CD4-positive, alpha-beta T cell (primary cell): ENCODE results near the gene ANKH. TPM values are rescaled to one million over a fixed set of nuclear protein-coding genes. Genes with fewer than 3 reads are reported as not detected.

Source experiments
- ATAC-seq: fragments of 200-7000 bp; cut with Tn5 transposase; one replicate; pipeline ENCODE4 v1.10.0; 2022; ENCODE audit warnings: mild to moderate bottlenecking; ENCODE audit not compliant: poor library complexity
- CTCF ChIA-PET: fragments of 350-600 bp; sonication (Branson Sonifier 250); formaldehyde crosslinking; loops from one replicate; lab custom pipeline; 2021; ENCODE audit warnings: antibody characterized with exemption, inconsistent platforms; lab: Charles Lee
- POLR2A ChIA-PET: fragments of 350-600 bp; sonication (Branson Sonifier 250); formaldehyde crosslinking; loops from one replicate; lab custom pipeline; 2021; ENCODE audit warnings: antibody characterized with exemption, inconsistent platforms; lab: Charles Lee
- DNase-seq, 14 experiments: peaks; one replicate each; pipeline ENCODE4 v3.0.0-alpha.2; 2013 to 2020; ENCODE audit warnings: mixed read lengths in 2 of 14
- H3K27ac ChIP-seq, 2 donors: one replicate each; pipeline versions ENCODE4 v1.5.1 to v1.7.0; 2013; ENCODE audit warnings: low read length in 2 of 2, low read depth in 1 of 2, mild to moderate bottlenecking in 1 of 2
- H3K27me3 ChIP-seq, 2 experiments: 1 replicate in 1 of 2; 2 replicates in 1 of 2; pipeline versions ENCODE4 v1.6.1 to v1.7.0; 2013; ENCODE audit warnings: low read length in 2 of 2, control low read depth in 1 of 2, mild to moderate bottlenecking in 1 of 2, moderate library complexity in 1 of 2; ENCODE audit not compliant: insufficient read depth in 2 of 2, control insufficient read depth in 1 of 2
- H3K36me3 ChIP-seq: one replicate; pipeline ENCODE4 v1.6.1; 2013; ENCODE audit warnings: low read length, control low read depth; ENCODE audit not compliant: insufficient read depth
- H3K4me1 ChIP-seq: one replicate; pipeline ENCODE4 v1.6.1; 2013; ENCODE audit warnings: low read length, control low read depth; ENCODE audit not compliant: insufficient read depth
- H3K4me3 ChIP-seq: one replicate; pipeline ENCODE4 v1.5.1; 2013; ENCODE audit warnings: mild to moderate bottlenecking, low read length, moderate library complexity
- H3K9me3 ChIP-seq, 2 experiments: 1 replicate in 1 of 2; 2 replicates in 1 of 2; pipeline versions ENCODE4 v1.6.1 to v1.7.0; 2013; ENCODE audit warnings: low read length in 2 of 2, mild to moderate bottlenecking in 2 of 2, control low read depth in 1 of 2, moderate library complexity in 1 of 2; ENCODE audit not compliant: control insufficient read depth in 1 of 2, insufficient read depth in 1 of 2
- H3K27ac Mint-ChIP-seq: one replicate; pipeline ENCODE4 v1.8.0; 2020; ENCODE audit warnings: mixed read lengths
- H3K27me3 Mint-ChIP-seq: one replicate; pipeline ENCODE4 v1.8.0; 2021; ENCODE audit warnings: mixed read lengths
- H3K36me3 Mint-ChIP-seq: one replicate; pipeline ENCODE4 v1.8.0; 2021; ENCODE audit warnings: low read depth, mixed read lengths
- H3K4me1 Mint-ChIP-seq: one replicate; pipeline ENCODE4 v1.8.0; 2021; ENCODE audit warnings: low read depth, mixed read lengths
- H3K4me3 Mint-ChIP-seq: one replicate; pipeline ENCODE4 v1.8.0; 2020; ENCODE audit warnings: mild to moderate bottlenecking, mixed read lengths
- H3K9me3 Mint-ChIP-seq: one replicate; pipeline ENCODE4 v1.8.0; 2020; ENCODE audit warnings: mixed read lengths
- CTCF ChIP-seq: fragments of 200-600 bp; IDR thresholded peaks from one replicate; pipeline ENCODE4 v1.8.0; 2022; ENCODE audit warnings: antibody characterized with exemption, mild to moderate bottlenecking
- intact Hi-C, 2 experiments: fragments of 100-400 bp; cut with DNase I in 1 of 2; cut with micrococcal nuclease in 1 of 2; formaldehyde crosslinking; loops; one replicate each; pipeline versions ENCODE4 v1.15.1 to v1.9.0; 2023 to 2025; cut with DNase I, micrococcal nuclease
- total RNA-seq, 174 experiments: library from RNA in 2 of 174; stranded (reverse) in 2 of 174; gene quantifications; one replicate each; pipeline ENCODE4 v1.2.3 and lab custom pipeline; 2021 to 2026

The ANKH gene
- total RNA-seq, 2 experiments from 2014 or later, result 69.5 to 72.3 TPM

- H3K9me3 ChIP-seq, result peaks cover 0 to 4% of the 10 kb centered on the region in 2 experiments
- ChIA-PET CTCF (interaction anchor here (1.8 to 2.1 kb wide), 3 partner anchors 12 to 183 kb away, joined by 10 to 16 read pairs (median 16); no protein-coding TSS in a partner anchor), POLR2A (interaction anchor here (2.4 kb wide), 1 partner anchor 20 kb away, joined by 20 read pairs; no protein-coding TSS in a partner anchor)
- intact Hi-C loops, result loop anchor here (1.0 to 5.0 kb wide), 3 partner anchors 41 to 260 kb away; partner anchors contain the start of gene ANKH (in 2 of the 2)
- no peaks in the 10 kb centered on the region for H3K27me3 Mint-ChIP-seq
- peaks cover 88% of the 10 kb centered on the region for H3K36me3 ChIP-seq
- no peaks in the 10 kb centered on the region for H3K27me3 ChIP-seq
- no peak overlapping the region for H3K4me3 ChIP-seq
- no peak overlapping the region for H3K4me3 Mint-ChIP-seq
- H3K27ac Mint-ChIP-seq, result peak overlapping the region; percentile 17
- peaks cover 93% of the 10 kb centered on the region for H3K36me3 Mint-ChIP-seq
- no peak for DNase-seq
- TF ChIP-seq CTCF, result no peak
- peaks cover 5% of the 10 kb centered on the region for H3K4me1 ChIP-seq
- ATAC-seq, result no peak
- H3K27ac ChIP-seq, result no peak overlapping the region
- H3K4me1 Mint-ChIP-seq, result peaks cover 16% of the 10 kb centered on the region
- no peaks in the 10 kb centered on the region for H3K9me3 Mint-ChIP-seq
Observed at GRCh38 chr5:14687023-14687665, 184.4 kb downstream of the ANKH start.

- Histone ChIP-seq H3K4me3 (no peak overlapping the region), H3K36me3 (peaks cover 90% of the 10 kb centered on the region), H3K4me1 (peaks cover 5% of the 10 kb centered on the region), H3K9me3 (peaks cover 0 to 4% of the 10 kb centered on the region in 2 experiments), H3K27me3 (no peaks in the 10 kb centered on the region), H3K27ac (no peak overlapping the region)
- ATAC-seq (no peak), DNase-seq (no peak)
- TF ChIP-seq CTCF, result no peak
- ChIA-PET POLR2A (interaction anchor here (1.5 to 2.4 kb wide), 2 partner anchors 16 to 21 kb away, joined by 8 to 20 read pairs; no protein-coding TSS in a partner anchor), CTCF (interaction anchor here (1.1 to 2.1 kb wide), 9 partner anchors 11 to 271 kb away, joined by 3 to 28 read pairs (median 10); no protein-coding TSS in a partner anchor)
- intact Hi-C loops, result loop anchor here (5.0 kb wide), 2 partner anchors 186 to 261 kb away; partner anchors contain the start of gene ANKH (in 2 of the 2)
- H3K9me3 Mint-ChIP-seq, result no peaks in the 10 kb centered on the region
- no peaks in the 10 kb centered on the region for H3K27me3 Mint-ChIP-seq
- H3K27ac Mint-ChIP-seq, result no peak overlapping the region
- no peak overlapping the region for H3K4me3 Mint-ChIP-seq
- peaks cover 16% of the 10 kb centered on the region for H3K4me1 Mint-ChIP-seq
- peaks cover 93% of the 10 kb centered on the region for H3K36me3 Mint-ChIP-seq
Observed at GRCh38 chr5:14686517-14686916, 185.1 kb downstream of the ANKH start.

- DNase-seq (peak in 9 of 14 experiments; percentile 15 to 75 (median 30)), ATAC-seq (peak; percentile 89)
- CTCF ChIA-PET, result interaction anchor here (0.7 to 2.1 kb wide), 25 partner anchors 8 to 345 kb away, joined by 3 to 28 read pairs (median 5); partner anchors contain the start of gene OTULIN
- intact Hi-C loops, result loop anchor here (1.0 to 5.0 kb wide), 6 partner anchors 21 to 329 kb away; partner anchors contain the start of gene ANKH (in 2 of the 2)
- H3K27me3 ChIP-seq, result no peaks in the 10 kb centered on the region
- no peak overlapping the region for H3K4me3 ChIP-seq
- H3K9me3 Mint-ChIP-seq, result no peaks in the 10 kb centered on the region
- no peaks in the 10 kb centered on the region for H3K27me3 Mint-ChIP-seq
- H3K9me3 ChIP-seq, result peaks cover 0 to 4% of the 10 kb centered on the region in 2 experiments
- peaks cover 16% of the 10 kb centered on the region for H3K4me1 Mint-ChIP-seq
- peaks cover 89% of the 10 kb centered on the region for H3K36me3 ChIP-seq
- H3K4me3 Mint-ChIP-seq, result peak overlapping the region; percentile 49
- H3K4me1 ChIP-seq, result peaks cover 5% of the 10 kb centered on the region
- H3K27ac ChIP-seq, result no peak overlapping the region
- POLR2A ChIA-PET, result interaction anchor here (0.6 to 2.4 kb wide), 9 partner anchors 10 to 318 kb away, joined by 3 to 20 read pairs (median 4); no protein-coding TSS in a partner anchor
- peak overlapping the region; percentile 62 for H3K27ac Mint-ChIP-seq
- TF ChIP-seq CTCF, result peak; percentile 86
- H3K36me3 Mint-ChIP-seq, result peaks cover 92% of the 10 kb centered on the region
Observed at GRCh38 chr5:14685757-14686156, 185.8 kb downstream of the ANKH start.
